ENCODE measurements around the gene DLG4.
"Not testable (repeated sequence)": the region's sequence is repeated elsewhere in the genome, so short reads cannot be mapped to it uniquely, and the experiment has no call there.

Gene DLG4

DNA sequence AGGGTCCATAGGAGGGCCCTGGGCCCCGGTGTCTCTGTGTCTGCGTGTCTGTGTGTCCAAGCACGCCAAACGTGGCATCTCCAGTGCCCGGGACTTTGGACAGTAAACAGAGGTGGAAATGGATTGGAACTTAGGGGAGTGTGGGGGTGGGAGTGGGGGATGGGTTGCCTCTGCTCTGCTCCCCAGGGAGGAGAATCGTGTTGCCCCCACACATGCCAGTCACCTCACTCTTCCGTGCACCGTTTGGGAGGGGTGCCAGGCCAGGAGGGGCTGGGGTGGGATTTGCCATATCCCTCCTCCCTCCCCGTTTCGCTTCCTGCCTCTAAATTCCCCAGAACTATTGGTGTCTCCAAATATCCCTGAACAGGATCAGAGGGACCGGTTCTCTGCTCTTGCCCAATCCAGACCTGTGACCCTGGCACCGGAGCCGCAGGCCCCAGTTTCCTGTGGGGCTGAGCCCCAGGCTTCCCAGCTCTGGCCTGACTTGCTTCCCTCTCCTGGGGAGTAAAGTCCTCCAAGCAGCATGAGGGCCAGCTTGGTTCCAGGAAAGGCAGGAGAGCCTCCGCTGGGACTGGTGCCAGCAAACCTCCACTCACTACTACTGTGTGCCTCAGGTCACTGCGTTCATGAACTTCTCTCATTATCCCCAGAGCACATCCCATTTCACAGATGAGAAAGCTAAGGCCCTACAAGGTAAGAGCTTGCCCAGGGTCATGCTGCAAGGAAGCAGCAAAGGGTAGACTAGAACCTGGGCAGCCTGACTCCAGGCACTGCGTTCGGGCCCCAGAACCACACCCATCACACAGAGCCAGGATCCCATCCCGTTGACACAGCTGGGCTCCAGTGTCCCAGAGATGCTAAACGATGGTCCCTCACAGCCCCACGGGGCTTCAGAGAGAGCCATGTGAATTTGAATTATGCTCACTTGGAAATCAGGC, 40.0 kb downstream of the DLG4 start, which contains the start of gene ASGR1:
Gene ASGR1 (minus strand): TSS at position 54 of the 938 bp plus-strand sequence. CDS start 807 bp downstream, outside the sequence.
- FAIRE-seq = no peak

DNA sequence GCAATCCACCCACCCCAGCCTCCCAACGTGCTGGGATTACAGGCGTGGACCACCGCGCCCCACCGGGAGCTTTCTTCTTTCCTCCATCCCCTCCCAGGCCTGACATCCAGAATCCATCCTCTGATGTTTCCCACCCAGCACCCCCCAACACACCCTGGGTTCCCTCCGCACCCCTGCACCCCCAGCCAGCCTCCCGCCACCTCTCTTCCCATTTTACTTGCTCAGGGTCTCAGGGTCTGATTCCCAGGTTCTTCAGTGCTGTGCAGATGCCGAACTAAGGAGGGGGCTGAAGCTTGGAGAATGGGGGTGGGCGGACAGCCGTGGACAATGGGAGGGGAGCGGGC, 40.7 kb downstream of the DLG4 start:
- FAIRE-seq = no peak

DNA sequence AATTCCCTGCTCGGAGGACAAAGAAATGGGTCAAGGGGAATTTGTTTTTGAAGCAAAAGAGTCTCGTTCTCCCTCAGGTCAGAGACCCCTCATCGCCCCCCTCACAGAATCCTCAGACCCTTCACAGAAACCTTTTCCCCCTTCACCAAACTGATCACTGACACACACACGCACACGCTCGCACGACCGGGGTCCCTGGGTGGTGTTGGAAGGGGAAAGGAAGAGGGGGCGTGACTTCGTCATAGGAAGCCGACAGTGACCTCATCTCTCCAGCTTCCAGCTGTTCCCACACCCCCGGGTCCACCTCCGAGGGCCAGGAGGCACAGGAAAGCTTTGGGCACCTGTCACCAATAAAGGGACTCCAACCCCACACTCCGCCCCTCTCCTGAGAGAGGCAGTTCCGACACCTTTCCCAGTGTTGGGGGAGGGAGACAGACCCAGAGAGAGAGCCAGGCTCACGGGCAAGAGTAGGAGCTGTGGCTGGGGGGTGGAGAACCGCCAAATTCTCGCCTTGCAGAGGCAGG, 41.6 kb downstream of the DLG4 start:
- no peak for FAIRE-seq

DNA sequence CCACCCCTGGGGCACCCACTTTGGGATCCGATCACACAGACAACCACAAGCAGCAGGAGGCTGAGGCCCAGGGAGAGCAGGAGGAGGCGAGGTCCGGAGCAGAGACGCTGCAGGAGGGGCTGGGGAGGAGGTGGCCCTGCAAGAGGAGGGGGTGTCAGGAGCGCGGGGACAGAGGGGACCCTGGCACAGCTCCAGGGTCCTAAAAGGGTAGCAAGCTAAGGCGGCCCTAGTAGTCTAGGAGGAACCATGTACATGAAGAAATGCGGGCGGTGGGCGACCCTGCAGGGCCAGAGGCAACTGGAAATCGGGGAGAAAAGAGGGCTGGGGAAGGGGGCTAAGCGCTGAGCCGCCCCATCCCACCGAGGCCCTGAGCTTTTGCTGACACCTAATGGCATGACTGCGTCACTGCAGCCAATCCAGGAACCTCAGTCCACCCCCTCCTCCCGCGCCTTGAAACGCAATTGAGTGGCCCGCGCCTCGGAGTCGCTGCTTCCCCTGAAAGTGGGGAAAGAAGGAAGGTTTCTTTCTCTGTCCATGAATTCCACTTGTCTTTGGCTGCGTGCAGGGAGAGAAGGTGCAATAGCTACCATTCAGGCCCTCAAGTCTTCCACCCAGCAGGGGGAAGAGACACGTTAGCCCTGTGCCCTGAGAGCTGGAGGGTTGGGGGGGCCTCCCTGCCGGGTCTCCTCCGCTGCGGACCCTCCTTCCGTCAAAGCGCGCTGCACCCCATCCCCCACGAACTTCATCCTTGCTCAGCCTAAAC, 42.3 kb downstream of the DLG4 start:
- FAIRE-seq = no peak

DNA sequence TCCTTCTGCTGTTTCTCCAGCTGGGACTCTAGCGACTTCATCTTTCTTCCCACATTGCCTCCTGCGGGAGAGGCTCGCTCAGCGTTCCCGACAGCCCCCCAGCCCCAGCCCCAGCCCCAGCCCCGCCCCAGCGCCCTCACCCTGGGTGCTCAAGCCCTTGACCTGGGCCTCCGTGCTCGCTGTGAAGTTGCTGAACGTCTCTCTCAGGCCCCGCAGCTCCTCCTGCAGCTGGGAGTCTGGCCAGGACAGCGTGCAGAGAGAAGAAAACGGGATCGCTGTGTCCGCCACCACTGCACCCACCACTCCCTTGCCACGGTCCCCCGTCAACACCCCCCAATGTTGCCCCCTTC, 42.8 kb downstream of the DLG4 start:
- FAIRE-seq = no peak

DNA sequence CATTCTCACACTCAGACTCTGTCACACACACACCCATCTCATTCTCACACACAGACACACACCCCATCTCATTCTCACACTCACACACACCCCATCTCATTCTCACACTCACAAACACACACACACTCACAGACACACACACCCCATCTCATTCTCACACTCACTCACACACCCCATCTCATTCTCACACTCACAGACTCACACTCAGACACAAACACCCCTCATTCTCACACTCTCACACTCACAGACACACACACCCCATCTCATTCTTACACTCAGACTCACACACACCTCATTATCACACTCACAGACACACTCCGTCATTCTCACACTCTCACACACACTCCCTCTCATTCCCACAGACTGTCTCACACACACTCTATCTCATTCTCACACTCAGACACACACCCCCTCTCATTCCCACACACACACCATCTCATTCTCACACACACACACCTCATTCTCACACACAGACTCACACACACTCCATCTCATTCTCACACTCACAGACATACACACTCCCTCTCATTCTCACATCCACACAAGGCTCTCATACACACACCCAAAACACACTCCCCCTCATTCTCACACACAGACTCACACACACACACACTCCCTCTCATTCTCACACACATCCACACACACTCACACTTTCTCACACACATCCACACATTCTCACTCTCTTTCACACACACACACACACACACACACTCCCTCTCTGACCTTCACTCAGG, 43.4 kb downstream of the DLG4 start:
- FAIRE-seq = no peak

DNA sequence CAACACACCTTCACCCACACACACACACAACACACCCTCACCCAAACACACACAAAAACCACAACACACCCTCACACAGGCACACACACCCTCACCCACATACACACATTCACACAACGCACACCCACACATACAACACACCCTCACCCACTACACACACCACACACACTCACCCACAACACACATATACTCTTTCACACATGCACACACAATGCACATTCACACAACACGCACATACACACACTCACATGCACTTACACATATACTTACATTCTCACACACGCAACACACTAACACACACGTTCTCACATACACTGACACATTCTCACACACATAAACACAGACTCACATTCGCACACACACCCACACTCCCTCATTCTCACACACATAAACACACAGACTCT, 44.3 kb downstream of the DLG4 start:
- no peak for FAIRE-seq

DNA sequence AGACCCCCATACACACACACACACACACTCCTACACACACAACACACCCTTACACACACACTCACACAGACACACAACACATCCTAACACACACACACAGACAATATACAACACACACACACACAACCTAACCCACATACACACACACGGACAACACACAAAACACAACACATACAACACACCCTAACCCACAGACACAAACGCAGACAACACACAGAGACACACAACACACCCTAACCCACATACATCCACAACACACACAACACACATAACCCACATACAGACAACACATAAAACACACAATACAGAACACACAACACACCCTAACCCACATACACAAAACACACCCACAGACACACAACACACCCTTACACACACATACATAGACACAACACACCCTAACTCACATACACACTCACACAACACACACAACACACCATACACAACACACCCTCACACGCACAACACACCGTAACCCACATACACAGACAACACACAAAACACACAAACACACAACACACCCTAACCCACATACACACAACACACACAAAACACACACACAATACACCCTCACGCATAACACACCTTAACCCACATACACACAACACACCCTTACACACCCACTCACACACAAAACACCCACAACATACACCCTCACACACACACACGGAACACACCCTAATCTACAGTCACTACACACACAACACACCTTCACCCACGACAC, 44.9 kb downstream of the DLG4 start:
- FAIRE-seq = no peak

DNA sequence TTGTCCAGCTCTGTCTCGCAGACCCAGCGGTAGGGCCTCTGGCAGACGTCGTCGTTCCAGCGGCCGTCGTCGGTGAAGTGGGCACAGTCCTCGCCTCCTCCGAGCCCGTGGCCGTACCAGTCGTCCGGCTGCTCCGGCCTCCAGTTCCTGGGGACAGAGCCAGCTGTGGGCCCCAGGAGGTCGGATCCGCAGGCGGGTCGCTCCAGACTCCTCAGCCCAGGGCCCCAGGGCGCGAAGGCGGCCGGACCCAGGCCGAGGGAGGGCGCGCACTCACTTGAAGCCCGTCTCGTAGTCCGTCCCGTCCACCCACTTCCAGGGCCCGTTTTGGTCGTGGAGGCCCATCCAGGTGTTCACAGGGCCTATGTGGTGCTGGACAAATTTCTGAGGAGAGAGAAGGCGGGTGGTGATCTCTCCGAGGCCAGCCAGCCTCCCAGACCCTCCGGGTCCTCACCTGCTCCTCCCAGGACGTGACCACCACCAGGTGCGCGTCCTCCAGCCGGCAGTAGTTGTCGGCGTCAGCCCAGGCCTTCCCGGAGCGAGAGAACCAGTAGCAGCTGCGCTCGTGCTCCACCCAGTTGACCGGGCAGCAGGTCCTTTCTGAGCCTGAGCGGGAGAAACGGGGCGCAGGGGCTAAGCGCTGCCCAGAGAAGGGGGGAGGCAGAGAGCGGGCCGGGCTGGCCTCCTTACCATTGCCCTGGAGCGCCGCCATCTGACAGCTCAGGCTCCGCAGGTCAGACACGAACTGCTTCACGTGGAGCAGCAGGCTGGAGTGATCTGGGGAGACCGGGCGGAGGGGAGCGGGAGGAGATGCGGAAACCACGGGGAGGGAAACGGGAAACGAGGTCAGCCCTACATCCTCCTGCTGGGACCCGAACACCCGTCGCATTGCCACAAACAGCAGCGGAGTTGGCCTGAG, 45.7 kb downstream of the DLG4 start:
- FAIRE-seq = no peak

DNA sequence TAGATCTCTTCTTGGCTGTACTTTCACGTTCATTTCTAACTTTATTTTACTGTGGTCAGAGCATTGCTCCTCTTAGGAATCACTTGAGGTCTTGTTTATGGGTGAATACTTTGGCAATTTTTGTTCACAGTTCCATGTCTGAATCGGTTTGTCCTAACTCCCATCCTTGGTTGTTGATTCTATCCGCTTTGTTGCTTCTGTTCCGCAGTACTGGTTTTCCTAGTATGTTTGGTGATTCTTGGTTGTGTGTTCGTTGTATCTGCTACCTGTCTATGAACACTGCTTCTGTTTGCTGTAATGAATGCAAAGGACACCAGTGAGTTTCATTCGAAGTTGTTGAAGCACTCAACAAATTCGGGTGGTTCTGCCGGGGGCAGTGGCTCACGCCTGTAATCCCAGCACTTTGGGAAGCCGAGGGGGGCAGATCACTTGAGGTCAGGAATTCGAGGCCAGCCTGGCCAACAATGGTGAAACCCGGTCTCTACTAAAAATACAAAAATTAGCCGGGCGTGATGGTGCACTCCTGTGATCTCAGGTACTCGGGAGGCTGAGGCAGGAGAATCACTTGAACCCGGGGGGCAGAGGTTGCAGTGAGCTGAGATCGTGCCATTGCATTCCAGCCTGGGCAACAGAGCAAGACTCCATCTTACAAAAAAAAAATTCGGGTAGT, 47.0 kb downstream of the DLG4 start:
- not testable (repeated sequence) for FAIRE-seq

DNA sequence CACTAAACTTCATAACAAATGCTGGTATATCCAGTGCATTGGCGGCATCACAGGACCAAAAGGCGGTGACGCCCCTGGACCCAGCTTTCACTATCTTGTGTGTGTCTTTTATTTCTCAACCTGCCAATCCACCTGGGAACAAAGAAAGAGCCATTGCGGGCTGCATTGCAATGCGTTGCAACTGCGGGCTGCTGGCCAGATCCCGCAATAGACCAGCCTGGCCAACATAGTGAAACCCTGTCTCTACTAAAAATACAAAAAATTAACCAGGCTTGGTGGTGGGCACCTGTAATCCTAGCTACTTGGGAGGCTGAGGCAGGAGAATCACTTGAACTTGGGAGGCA, 50.1 kb downstream of the DLG4 start:
- not testable (repeated sequence) for FAIRE-seq

DNA sequence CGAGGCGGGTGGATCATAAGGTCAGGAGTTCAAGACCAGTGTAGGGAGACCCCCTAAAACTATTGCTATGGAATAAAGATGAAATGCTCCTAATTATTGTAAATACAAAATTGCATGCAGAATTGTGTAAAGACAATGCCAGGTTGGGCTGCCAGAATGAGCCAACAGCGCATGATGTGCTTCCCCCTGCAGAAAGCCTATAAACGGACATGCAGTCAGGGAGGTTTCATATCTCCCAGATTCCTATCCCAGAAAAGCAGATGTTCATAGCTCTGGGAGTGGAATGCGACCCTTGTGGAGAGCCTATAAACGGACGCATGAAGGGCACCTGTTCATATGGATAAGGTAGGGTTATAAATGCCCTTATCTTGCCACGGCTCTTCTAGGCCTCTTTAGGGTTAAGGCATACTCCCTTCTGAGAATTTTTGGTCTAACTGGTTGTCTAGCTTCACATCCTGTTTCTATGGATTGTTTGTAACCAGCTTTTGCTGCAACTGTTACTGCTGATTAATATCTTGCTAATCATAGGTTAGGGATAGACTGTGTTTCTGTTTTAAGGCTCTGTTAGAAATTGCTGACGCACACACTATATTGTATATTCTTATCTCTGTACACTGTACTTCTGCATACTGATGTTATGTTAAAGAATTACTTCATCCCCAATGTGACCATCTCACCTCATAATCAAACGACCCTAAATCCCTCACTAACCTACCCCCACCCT, 50.6 kb downstream of the DLG4 start:
- FAIRE-seq = not testable (repeated sequence)

DNA sequence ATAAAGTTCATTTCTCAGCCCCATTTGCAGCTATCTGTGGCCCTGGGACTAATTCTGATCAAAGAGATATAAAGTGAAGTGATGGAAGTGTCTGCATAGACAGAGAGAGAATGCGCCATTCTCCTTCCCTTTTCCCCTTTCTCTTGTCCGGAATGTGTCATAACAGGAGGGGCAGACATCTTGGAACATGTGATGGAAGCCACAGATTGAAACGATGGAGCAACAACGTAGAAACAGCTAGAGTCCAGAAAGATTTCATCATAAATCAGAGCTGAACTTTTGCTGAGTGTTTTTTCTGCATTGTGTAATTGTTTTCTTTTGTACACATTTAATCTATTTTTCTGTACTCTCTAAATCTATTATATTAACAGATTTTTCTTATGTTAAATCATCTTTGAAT, 51.8 kb downstream of the DLG4 start:
- no peak for FAIRE-seq

DNA sequence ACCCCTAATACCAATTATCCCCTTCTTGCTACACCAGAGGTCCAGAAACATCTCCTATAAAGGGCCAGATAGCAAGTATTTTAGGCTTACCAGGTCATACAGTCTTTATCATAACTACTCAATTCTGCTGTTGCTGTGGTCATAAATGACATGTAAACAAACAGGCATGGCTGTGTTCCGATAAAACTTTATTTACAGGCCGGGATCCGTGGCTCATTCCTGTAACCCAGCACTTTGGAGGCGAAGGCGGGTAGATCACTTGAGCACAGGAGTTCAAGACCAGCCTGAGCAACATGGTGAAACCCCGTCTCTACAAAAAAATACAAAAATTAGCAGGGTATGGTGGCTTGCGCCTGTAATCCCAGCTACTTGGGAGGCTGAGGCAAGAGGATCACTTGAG, 52.8 kb downstream of the DLG4 start:
- no peak for FAIRE-seq

DNA sequence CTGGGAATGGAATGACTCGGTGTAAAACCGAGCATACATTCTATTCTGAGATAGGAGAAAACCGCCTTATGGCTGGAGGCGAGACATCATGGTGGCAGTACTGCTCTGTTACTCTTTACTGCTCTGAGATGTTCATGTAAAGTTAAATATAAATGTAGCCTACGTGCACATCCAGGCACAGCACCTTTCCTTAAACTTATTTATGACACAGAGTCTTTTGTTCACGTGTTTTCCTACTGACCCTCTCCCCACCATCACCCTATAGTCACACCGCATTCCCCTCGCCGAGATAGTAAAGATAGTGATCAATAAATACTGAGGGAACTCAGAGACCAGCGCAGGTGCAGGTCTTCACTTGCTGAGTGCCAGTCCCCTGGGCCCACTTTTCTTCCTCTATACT, 60.1 kb downstream of the DLG4 start:
- not testable (repeated sequence) for FAIRE-seq

DNA sequence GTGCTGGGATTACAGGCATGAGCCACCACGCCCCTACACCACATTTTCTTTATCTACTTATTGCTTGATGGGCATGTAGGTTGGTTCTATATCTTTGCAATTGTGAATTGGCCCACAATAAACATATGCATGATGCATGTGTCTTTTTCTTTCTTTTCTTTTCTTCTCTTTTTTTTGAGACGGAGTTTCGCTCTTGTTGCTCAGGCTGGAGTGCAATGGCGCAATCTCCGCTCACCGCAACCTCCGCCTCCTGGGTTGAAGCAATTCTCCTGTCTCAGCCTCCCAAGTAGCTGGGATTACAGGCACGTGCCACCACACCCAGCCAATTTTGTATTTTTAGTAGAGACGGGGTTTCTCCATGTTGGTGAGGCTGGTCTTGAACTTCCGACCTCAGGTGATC, 61.2 kb downstream of the DLG4 start:
- FAIRE-seq = not testable (repeated sequence)

DNA sequence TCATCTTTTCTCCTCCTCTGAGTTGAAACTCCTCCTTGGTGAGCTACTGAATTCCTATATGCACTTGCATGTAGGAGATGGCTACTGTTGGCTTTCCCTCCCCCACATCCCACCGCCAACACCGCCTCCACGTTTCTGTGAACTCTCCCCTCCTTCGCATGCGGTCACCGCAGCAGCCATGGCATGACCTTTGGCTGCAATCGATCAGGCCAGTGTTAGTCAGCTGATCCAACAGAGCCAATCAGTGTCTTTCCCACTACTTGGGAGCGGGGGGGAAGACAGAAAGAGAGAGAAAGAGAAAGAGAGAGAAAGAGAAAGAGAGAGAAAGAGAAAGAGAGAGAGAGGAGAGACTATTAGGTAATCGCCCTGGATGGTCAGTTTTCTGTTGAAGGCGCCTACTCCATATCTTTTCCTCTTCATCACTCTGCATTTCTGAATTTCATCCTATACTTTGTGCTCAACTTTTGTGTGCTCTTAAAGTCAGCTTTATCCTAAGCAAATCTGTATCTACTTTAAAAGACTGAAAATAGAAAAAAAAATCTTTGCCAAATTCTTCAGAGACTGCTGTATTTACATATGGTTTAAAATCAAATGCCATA, 63.2 kb downstream of the DLG4 start:
- FAIRE-seq = no peak

DNA sequence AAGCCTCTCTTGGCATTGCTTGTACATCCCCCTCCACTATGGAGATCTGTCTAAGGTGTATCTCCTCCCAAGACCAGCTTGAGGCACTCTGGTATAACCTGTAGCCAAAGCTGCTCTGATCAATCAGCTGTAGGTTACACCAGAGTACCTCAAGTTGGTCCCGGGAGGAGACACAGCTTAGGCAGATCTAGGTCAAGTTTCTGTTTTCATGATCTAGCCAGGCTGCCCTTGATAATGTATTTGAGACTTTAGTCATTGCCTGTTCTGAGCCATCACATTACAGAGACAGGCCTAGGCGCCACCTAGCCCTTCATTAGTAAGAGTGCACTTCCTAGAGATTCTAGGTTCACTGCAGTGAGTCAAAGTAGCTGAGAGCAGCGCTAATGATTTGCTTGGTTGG, 71.9 kb downstream of the DLG4 start:
- FAIRE-seq = no peak

DNA sequence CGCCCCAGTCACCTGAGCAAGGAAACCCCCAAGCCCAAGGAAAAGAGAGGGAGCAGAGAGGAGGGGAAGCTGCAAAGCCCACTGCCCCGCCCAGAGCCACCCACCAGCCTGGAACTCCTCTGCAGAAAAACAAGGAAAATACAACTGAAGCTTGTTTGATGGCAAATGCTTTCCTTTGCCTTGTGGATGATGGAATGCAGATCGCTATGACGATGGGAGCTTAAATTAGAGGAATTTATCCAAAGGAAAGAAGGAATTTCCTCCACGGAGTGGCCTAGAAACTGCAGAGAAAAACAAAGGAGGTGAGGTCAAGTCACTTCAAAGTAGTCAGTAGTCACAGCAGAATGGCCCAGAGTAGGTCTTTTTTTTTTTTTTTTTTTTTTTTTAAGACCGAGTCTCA, 73.5 kb downstream of the DLG4 start:
- FAIRE-seq = no peak

DNA sequence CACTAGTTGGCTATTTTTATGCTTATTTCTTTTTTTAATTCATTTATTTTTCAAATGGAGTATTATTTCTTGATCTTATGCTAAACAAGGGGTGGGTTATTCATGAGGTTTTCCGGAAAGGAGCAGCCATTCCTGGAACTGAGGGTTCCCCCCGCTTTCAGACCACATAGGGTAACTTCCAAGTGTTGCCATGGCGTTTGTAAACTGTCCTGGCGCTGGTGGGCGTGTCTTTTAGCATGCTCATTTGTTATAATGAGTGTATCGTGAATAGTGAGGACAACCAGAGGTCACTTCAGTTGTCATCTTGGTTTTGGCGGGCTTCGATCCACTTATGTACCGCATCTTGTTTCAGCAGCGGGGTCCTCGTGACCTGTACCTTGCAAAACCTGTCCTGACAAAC, 75.4 kb downstream of the DLG4 start:
- no peak for FAIRE-seq
